NCI-H345 (cell line): ENCODE measurements around the gene HOXD3.
A peak's percentile ranks its signal among the peaks of the same experiment; 100 is the strongest.

ENCODE experiments used
- DNase-seq: peaks from one replicate; lab custom pipeline; 2025; lab: John Stamatoyannopoulos, UW

The HOXD3 gene

DNA sequence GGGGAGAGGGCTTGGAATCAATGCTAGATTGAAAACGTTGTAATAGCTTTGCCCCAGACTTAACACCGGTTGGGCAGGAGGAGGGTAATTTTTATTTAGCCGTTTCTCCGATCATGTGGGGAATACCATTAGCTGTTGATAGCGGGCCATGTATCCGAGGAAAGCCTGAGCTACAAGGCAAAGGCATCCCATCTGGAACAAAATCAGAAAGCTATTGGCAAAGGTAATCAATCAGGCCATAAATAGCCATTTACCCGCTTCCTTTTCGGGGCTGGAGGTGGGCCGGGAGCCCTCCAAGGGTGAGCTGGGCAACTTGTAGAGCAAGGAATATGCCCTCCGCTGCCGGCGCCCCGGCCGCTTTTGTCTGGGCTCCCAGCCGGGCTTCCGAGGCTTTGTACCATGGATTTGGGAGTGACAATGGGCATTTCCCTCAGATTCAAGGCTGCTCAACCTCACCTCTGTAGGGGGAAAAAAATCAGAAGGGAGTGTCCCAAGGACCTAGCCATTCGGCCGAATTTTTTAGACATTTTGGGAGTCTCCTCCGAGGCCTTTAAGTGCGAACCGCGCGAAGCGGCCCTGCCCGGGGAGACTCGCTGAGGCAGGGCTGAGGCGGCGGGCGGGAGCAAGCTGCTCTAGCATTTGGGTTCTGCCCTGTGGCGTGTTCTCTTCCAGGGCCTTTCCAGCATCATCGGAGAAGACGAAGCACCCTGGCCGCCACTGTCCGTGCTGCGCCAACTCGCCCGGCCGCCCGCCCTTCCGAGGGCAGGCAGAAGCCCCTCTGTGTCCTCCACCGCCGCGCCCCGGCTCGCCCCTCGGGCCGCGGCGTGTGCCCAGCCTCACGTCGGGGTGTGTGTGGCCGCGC, 35.7 kb upstream of the HOXD3 start:
- DNase-seq, result no peak

DNA sequence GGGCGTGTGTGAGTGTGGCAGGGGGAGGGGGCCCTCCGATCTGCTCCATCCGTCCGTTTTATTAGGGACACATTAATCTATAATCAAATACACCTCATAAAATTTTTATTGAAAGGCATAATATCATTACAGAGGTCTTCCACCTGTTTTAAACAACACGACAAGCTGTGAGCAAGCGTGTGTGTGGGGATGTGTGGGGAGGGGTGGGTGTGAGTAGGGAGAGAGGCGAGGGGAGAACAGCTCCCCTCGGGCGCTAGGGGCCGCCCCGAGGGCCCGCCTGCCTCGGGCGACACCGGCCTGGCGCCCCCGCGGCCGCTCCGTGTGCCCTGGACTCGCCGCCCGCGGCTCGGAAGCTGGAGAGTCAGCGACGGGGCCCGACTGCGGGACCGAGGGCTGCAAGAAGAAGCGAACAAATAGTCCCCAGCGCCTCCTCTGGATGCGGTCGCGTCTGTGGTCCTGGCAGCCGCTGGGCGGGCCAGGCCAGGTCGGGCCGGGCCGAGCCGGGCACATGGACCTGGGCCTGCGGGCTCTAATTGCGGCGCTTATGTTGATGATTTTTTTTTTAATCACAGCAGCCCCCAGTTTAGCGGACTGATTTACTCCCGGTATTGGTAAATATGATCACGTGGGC, 34.9 kb upstream of the HOXD3 start:
- DNase-seq, result peak; percentile 57

DNA sequence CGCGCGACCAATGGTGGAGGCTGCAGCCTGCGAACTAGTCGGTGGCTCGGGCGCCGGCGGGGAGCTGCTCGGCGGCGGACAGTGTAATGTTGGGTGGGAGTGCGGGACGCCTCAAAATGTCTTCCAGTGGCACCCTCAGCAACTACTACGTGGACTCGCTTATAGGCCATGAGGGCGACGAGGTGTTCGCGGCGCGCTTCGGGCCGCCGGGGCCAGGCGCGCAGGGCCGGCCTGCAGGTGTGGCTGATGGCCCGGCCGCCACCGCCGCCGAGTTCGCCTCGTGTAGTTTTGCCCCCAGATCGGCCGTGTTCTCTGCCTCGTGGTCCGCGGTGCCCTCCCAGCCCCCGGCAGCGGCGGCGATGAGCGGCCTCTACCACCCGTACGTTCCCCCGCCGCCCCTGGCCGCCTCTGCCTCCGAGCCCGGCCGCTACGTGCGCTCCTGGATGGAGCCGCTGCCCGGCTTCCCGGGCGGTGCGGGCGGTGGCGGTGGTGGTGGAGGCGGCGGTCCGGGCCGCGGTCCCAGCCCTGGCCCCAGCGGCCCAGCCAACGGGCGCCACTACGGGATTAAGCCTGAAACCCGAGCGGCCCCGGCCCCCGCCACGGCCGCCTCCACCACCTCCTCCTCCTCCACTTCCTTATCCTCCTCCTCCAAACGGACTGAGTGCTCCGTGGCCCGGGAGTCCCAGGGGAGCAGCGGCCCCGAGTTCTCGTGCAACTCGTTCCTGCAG, 34.3 kb upstream of the HOXD3 start, which contains the start of gene HOXD9:
Gene HOXD9, plus strand, starts transcription at position 37 of the 728 bp plus-strand sequence. Its CDS starts 50 bp downstream, at position 87.
- DNase-seq, result peak; percentile 67

DNA sequence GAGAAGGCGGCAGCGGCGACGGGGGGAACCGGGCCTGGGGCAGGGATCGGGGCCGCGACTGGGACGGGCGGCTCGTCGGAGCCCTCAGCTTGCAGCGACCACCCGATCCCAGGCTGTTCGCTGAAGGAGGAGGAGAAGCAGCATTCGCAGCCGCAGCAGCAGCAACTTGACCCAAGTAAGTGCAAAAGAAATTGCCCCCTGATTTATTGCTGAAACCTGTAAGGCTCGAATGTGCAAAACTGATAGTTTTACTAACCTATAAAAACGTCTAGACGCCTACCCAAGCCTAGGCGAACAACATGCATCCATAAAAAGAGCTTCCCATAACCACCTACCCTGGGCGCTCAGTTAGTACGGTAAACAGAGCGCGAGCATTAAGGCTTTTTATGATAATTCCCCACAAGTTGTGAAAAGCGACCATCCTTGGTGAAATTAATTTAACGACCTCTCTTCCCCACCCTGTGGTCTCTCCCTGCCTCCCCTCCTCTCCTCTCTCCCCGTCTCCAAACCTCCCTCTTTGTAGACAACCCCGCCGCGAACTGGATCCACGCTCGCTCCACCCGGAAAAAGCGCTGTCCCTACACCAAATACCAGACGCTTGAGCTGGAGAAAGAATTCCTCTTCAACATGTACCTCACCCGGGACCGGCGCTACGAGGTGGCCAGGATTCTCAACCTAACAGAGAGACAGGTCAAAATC, 33.5 kb upstream of the HOXD3 start:
- DNase-seq, result no peak

DNA sequence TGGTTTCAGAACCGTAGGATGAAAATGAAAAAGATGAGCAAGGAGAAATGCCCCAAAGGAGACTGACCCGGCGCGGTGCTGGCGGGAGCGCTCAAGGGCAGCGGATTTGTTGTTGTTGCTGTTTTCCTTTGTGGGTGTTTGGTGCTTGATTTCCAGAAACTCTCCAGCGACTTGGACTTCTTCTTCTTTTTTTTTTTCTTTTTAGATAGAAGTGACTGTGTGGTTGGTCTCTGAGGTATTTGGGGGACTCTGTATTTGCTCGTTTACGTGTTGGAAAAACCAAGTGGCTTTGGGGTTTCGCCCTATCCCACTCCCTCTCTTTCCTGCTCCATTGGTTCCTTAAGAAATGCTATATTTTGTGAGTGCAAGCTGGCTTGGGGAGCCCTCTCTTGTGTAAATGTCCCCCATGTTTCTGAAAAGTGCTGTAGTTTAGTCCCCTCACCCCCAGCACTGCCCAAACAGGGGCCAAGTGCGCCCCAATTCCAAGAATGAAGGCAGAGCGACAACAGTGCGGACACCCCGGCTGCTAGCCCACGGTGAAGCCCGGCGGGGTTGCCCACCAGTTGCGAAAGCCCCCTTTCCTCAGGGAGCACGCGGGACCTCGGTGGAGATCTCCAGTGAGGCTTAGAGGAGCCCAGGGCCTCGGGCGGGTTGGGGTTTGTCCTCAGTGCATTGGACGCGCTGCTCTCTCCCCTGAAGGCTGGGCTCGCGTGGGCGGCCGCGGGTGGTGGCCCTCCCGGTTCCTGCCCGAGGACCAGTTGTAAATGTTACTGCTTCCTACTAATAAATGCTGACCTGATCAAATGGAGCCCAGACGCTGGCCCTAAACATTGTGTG, 32.8 kb upstream of the HOXD3 start:
- no peak for DNase-seq

DNA sequence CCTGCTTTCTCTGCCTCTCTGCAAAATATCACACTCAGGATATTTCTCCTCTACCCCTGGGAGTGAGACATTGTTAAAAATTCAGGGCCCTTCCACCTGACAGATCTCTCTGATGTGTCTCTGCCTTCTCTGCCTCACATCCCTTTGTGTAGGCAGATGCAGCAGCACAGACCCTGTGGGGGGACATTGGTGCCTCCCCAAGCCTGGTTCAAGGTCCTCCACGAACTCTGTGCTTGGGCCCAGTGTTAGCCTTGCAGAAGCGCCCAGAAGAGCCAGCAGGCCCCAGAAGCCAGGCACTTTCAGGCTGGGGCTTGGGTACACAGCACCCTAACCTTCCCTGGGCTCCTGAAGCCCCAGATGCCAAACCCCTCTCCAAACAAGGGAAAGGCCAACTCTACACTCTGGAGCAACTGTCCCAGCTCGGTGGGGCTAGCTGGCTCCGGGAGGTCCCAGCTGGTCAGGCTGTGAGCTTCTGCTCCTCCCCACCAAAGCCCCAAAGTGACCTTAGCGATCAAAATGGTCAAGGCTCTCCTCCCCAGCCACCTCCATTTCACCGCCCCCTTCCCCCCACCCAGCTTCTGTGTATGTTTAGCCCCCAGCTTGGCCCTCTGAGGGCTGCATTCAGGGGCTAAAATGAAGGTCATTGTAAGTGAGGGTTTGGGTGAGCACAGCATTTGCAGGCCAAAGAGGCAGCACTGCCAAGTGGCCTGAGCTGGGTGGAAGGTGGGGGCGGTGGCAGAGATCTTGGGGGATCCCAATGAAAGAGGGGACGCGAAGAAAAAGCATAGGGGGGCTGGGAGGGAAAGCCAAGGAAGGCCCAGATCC, 31.9 kb upstream of the HOXD3 start:
- no peak for DNase-seq

DNA sequence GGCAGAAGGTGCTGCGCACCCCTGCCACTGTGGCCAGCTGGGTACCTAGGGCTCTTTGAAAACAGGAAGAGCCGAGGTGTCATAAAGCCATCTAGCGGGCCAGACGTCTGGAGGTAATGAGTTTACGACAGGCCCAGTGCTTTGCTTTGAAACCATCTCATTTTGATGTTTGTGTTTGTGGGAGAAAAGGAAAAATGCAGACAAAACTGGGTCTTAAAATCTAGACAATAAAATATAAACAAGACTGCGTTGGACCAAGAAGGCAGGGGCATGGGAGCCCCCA, 31.4 kb upstream of the HOXD3 start:
- DNase-seq, result no peak

DNA sequence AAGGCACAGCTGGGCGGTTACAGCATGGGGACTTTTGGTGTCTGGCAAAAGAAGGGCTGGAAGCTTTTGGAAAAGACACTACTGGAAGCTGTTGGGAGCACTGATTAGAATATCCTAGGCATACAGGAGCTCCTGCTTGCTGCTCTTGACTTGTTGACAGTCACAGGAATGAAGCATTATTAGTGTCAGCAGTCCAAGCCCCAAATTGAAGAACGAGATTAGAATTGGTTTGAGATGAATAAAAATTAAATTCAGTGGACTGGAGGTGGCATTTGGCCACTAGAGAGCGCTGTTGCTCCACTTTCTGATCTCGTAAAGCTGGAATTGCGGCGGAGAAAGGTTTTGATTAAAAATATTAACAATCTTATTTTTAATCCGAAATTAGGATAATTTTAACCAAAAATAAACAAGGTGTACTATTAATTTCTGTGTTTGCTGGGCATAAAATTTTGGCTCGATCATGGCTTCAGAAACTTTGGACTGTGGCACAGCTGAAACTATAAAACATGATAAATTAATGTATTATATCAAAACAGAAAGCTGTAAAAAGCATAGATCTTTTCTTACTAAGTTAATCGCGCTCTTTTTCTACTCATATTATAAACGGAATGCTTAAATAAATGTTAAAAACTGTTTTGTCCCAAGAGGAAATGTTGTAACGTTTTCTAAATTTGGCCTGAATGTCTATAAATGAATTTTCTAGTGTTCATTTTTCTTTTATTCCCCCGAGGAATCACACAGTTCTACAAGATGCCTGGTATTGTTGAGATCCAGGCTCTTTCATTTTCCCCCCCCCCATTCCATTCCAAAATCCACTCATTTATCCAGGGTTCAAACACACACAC, 30.0 kb upstream of the HOXD3 start:
- DNase-seq, result peak; percentile 73

DNA sequence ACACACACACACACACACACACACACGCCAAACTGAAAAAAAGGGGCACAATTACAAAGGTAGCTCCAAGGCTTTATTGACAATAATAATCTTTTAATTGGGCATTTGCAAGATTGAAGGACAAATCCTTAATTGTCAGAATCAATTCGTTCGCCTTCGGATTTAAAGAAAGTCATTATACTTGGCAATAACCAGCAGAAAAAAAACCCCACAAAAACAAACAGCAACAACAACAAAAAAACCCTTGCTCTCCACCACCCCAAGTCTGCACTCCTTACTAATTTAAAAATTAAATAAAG, 29.4 kb upstream of the HOXD3 start:
- no peak for DNase-seq

DNA sequence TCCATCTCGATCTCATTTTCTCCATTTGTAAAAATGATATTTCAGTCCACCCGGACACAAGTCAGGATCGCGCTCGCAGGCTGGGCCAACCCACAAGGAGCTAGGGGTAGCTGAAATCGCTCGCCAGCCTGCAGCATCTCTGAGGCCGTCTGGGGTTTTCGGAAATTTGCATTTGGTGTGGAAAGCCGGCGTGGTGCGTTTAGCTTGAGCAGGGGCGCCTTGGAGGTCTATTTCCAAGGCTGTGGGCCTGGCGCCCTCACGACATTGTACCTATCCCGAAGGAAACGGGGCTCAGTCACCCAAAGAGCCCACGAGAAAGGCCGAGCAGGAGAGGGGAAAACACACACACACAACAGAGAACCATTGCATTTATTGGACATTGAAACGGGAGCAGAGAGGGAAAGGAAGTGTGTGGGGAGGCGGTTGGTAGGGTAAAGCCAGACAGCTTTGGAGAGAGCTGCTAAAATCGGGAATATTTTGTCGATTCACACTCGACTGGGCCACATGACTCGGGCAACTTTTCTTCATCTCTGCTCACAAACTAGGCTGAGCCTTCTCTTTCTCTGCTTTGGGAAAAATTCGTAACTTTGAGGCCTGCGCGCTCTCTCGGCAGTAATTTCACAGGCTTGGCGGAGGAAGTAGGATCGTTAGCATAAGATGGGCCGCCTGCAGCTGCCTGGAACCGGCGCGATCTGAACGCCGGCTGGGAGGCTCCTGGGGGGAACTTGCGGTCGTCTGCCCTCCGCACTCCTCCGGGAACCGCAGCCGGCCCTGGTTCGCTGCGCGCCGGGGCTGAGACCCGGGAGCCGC, 28.7 kb upstream of the HOXD3 start:
- DNase-seq, result peak; percentile 50

DNA sequence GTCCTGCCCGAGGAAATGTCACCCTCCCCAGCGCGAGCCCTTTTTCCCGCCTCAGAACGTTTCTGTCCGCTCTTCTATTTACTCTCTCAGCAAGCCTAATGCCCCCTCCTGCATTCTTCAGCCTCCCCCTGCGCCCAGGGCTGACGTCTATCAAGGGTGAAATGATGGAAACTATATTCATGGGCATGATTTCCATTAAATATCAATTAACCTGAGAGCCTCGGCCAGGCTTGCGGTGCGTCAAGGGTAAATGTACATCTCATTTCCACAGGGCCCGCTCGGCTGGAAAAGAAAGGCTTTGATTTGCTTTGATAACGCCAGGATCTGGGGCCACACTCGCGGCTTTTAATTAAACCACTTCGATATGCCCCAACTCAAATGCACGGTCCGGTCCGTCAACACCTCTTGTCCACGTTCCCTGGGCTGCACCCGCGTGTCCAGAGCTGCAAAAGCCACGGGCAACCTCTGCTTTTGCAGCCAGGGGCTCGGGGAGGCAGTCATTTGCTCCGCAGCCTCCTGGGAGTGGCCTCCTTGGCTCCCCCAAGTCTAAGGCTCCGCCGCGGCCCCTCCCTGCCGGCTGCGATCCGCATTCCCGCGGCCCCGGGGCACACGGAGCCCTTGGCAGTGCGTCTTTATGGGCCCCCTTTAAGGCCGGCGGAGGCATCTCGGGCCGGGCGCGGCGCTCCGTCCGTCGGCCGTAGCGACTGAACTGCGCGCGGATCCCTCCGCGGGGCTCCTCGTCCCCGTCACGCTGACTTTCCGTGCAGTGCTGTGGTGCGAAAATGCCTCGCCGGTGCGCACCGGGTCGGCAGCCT, 27.9 kb upstream of the HOXD3 start, which contains the start of gene HOXD8:
Gene HOXD8, plus strand, starts transcription at position 724 of the 815 bp plus-strand sequence. CDS start 662 bp downstream, outside the sequence.
- DNase-seq, result peak; percentile 87

DNA sequence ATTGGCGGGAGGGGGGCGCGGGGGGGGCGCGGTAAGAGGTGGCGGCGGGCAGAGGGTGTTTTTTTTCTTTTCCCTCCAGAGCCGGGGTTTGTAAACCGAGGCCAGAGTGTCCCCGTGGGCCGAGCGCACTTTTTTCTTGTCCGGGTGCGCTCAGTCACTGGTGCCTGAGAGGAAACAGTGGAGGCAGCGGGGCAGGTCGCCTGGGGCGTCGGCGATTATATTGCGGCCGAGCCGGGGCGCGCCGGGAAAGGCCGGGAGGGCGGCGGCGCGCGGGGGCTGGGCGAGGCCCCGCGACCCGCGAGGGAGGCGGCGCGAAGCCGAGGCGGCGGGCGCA, 27.3 kb upstream of the HOXD3 start:
- peak; percentile 78 for DNase-seq

DNA sequence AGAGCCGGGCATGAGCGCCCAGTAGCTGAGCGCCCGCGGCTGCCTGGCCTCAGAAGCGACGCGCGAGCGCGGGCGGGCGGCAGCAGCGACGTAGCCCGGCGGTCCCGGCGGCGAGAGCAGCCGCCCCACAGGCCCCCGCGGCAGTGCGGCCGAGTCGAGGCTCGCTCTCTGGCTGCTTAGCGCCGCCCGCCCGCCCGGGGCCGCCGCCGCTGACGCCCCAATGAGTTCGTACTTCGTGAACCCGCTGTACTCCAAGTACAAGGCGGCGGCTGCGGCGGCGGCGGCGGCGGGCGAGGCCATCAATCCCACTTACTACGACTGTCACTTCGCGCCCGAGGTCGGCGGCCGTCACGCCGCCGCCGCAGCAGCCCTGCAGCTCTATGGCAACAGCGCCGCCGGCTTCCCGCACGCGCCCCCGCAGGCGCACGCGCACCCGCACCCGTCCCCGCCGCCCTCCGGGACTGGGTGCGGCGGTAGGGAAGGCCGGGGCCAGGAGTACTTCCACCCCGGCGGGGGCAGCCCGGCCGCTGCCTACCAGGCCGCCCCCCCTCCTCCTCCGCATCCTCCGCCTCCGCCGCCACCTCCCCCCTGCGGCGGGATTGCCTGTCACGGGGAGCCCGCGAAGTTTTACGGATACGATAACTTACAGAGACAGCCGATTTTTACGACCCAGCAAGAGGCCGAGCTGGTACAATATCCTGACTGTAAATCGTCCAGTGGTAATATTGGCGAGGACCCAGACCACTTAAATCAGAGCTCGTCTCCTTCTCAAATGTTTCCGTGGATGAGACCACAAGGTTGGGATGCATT, 26.8 kb upstream of the HOXD3 start:
- DNase-seq, result peak; percentile 76

DNA sequence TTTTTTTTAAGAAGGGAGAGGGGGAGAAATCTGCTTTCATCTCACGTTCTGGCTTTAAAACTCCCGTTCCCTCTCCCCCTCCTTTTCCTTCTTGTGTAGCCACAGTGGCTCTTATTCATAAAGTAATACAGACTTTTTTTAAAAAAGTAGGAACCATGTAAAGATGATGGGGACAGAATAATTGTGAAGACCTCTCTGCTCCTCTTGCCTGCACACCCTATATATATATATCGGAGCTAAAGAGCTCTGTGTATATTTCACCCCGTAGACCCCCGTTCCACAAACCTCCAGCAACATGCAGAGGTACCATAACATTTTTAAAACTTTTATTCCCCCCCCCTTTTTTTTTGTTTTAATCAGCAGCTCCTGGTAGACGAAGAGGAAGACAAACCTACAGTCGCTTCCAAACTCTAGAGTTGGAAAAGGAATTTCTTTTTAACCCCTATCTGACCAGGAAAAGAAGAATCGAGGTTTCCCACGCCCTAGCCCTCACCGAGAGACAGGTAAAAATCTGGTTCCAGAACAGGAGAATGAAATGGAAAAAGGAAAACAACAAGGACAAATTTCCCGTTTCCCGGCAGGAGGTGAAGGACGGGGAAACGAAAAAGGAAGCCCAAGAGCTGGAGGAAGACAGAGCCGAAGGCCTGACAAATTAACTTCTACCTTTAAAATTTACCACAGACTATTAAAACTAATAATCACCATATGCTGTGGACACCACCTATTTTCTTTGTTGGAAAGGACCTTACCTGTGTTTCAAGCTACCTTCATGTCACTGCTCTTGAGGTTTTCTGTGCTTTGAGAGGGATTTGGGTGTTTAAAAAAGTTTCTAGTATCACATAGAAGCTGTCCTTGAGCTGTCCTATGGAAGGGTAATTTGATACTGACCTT, 25.9 kb upstream of the HOXD3 start:
- DNase-seq, result no peak

DNA sequence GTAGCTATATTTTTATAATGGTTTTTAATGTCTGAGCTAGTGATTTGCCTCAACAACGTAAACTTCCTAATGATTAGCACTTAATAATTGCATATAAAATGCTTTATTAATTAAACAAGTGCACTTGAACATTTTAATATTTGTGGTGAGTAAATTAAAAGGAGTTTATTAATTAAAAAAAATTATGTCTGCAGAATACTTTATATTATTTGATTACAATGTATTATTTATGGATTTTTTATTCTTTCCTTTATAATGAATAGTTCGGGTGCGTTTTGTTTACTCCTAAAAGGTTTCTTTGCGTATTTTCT, 25.3 kb upstream of the HOXD3 start:
- DNase-seq, result no peak
